ENCODE data around the gene UGT1A7. TPM values are rescaled to one million over a fixed set of nuclear protein-coding genes. Genes with fewer than 3 reads are reported as not detected.
"Not testable (repeated sequence)": the region's sequence is repeated elsewhere in the genome, so short reads cannot be mapped to it uniquely, and the experiment has no call there.

Gene UGT1A7
- total RNA-seq, 1 donor: not detected

DNA sequence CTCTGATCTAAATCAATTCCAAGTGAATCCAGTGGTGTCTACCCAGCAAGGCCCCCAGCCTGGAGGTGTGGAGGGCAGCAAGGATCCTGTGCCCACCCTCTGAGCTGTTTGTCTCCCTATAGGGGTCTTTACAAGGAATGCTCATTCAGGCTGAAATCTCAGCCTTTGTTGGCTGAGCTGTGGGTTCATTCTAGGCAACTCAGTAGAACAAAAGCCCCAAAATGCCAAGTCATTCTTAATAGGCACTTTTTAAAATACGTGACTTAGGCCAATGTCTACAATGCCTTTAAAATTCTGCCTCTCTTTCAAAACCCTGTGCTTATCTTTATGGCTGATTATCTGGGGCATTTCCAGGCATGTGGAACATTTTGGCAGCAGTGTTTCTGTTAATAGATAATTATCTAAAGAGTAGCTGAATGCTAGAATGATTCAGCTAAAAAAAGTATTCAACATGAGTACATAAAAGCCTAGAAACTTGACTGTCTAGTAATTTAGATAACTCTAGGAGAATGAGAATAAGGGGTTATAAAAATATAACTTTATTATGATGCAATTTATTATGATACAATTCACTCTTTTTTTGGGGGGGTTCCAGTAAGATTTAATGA lies 18.4 kb downstream of the UGT1A7 start:
- H3K4me3 ChIP-seq (ENCODE audit: low read depth, low read length): no peak overlapping the region
- TF ChIP-seq CTCF (IDR thresholded peaks at IDR 0.05; ENCODE audit: insufficient read depth, low read length): no peak
- peak; percentile 99 for DNase-seq (ENCODE audit: low read depth)

- DNase-seq (ENCODE audit: low read depth): not testable (repeated sequence)
These were observed 19.1 kb downstream of the UGT1A7 start for GRCh38 chr2:233700842-233701241.

DNA sequence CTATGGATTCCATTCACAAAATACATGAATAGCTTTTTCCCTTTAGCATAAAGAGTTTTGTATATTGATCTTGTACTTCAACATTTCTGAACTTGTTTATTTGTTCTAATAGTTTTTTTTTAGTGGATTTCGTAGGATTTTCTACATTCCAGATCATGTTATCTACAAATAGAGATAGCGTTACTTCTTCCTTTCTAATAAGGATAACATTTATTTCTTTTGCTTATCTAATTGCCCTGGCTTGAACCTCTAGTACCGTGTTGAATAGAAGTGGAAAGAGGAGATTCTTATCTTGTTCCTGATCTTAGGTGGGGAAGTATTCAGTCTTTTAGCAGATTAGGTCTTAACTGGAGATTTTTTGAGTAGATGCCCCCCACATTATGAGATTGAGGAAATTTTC lies 20.5 kb downstream of the UGT1A7 start:
- H3K4me3 ChIP-seq (ENCODE audit: low read depth, low read length): no peak overlapping the region
- TF ChIP-seq CTCF (IDR thresholded peaks at IDR 0.05; ENCODE audit: insufficient read depth, low read length): no peak
- no peak for DNase-seq (ENCODE audit: low read depth)

More at GRCh38 chr2:233700842-233701241, 19.1 kb downstream of the UGT1A7 start:
- H3K4me3 ChIP-seq (ENCODE audit: low read depth, low read length): not testable (repeated sequence)

DNA sequence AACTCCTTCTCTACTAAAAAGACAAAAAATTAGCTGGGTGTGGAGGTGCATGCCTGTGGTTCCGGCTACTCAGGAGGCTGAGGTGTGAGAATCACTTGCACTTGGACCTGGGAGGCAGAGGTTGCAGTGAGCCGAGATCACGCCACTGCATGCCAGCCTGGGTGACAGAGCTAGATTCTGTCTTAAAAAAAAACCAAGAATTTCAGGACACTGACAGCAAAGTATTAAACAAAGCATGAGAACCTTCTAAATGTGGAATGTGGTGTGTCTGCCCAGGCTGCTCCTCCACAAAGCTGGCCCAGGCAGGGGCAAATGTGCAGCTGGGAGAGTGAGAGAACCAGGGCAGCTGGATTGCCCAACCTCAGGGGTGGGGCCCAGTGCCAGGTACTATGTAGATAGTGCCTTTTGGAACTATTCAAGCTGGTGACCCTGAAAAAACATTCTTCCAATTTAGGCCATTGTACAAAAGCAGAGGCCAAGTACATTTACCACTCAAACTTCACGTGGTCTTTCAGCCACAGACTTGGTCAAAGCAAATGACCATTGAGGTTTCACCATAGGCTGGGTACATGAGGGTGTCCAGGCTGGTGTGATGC lies 24.3 kb downstream of the UGT1A7 start:
- no peak overlapping the region for H3K4me3 ChIP-seq (ENCODE audit: low read depth, low read length)
- peak; percentile 69 for DNase-seq (ENCODE audit: low read depth)
- TF ChIP-seq CTCF (IDR thresholded peaks at IDR 0.05; ENCODE audit: insufficient read depth, low read length): no peak

- no peak overlapping the region for H3K4me3 ChIP-seq (ENCODE audit: low read depth, low read length)
- TF ChIP-seq CTCF (IDR thresholded peaks at IDR 0.05; ENCODE audit: insufficient read depth, low read length): no peak
- peak; percentile 83 for DNase-seq (ENCODE audit: low read depth)
These were observed 25.0 kb downstream of the UGT1A7 start for GRCh38 chr2:233706720-233707119.

GRCh38 chr2:233707940-233708644 lies 26.4 kb downstream of the UGT1A7 start:
- no peak for TF ChIP-seq CTCF (IDR thresholded peaks at IDR 0.05; ENCODE audit: insufficient read depth, low read length)
- no peak overlapping the region for H3K4me3 ChIP-seq (ENCODE audit: low read depth, low read length)
- peak; percentile 67 for DNase-seq (ENCODE audit: low read depth)

GRCh38 chr2:233708942-233709341 lies 27.2 kb downstream of the UGT1A7 start:
- H3K4me3 ChIP-seq (ENCODE audit: low read depth, low read length): no peak overlapping the region
- TF ChIP-seq CTCF (IDR thresholded peaks at IDR 0.05; ENCODE audit: insufficient read depth, low read length): no peak
- DNase-seq (ENCODE audit: low read depth): no peak
